Tibial nerve (tissue), 3 donors: ENCODE measurements around the gene FGFBP3.

ENCODE experiments used
- POLR2A ChIP-seq, 2 donors: fragments of 450-650 bp; IDR thresholded peaks; one replicate each; pipeline ENCODE4 v1.6.1; 2017; ENCODE audit warnings: antibody characterized with exemption in 2 of 2, mild to moderate bottlenecking in 2 of 2, moderate library complexity in 2 of 2
- TF ChIP-seq, protein P1 (sequence below), 5 experiments: fragments of 200-600 bp in 3 of 5; fragments of 450-650 bp in 2 of 5; sonication (generic) in 3 of 5; IDR thresholded peaks; one replicate each; pipeline ENCODE4 v1.5.1; 2016 to 2019; ENCODE audit warnings: antibody characterized with exemption in 5 of 5, mild to moderate bottlenecking in 3 of 5, moderate library complexity in 2 of 5

DNA sequence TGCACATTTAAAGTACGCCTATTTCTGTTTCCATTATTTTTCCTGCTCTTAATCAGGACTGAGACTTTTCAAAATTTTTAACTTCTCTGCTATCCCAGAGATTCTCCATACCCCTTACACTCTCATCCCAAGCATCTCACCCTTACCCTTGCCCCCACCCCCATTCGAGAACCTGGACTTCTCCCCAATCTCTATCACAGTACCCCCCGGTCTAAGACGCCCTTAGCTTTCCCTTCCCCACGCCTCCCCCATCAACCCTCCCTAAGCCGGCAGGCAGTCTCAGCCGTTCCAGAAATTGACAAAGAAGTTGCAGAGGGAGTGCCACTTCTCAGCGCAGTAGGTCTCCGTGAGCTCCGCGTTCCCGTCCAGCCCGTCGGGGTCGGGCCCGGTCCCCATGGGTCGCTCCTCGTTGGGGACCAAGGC, 1.4 kb downstream of the FGFBP3 start:
- TF ChIP-seq, protein P1, sequence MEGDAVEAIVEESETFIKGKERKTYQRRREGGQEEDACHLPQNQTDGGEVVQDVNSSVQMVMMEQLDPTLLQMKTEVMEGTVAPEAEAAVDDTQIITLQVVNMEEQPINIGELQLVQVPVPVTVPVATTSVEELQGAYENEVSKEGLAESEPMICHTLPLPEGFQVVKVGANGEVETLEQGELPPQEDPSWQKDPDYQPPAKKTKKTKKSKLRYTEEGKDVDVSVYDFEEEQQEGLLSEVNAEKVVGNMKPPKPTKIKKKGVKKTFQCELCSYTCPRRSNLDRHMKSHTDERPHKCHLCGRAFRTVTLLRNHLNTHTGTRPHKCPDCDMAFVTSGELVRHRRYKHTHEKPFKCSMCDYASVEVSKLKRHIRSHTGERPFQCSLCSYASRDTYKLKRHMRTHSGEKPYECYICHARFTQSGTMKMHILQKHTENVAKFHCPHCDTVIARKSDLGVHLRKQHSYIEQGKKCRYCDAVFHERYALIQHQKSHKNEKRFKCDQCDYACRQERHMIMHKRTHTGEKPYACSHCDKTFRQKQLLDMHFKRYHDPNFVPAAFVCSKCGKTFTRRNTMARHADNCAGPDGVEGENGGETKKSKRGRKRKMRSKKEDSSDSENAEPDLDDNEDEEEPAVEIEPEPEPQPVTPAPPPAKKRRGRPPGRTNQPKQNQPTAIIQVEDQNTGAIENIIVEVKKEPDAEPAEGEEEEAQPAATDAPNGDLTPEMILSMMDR (IDR thresholded peaks at IDR 0.05) = no peak
- TF ChIP-seq POLR2A (IDR thresholded peaks at IDR 0.05) = no peak
